ENCODE measurements around the gene LAMA1.

GRCh38 chr18:7066965-7067555 is 50.5 kb downstream of the LAMA1 start:
- TF ChIP-seq CTCF (IDR thresholded peaks at IDR 0.05; ENCODE audit: poor library complexity, severe bottlenecking), result no peak
- no peak for TF ChIP-seq EZH2 (IDR thresholded peaks at IDR 0.05; ENCODE audit: borderline replicate concordance, insufficient read depth, low read length, poor library complexity, severe bottlenecking)
- TF ChIP-seq POLR2AphosphoS5 (IDR thresholded peaks at IDR 0.05), result no peak
- no peak for TF ChIP-seq REST (IDR thresholded peaks at IDR 0.05; ENCODE audit: borderline replicate concordance)
- TF ChIP-seq EP300 (conservative IDR thresholded peaks at IDR 0.05; ENCODE audit: poor library complexity, severe bottlenecking), result no peak

Data from neural cell (in vitro differentiated cells).